Mucosa of stomach (tissue), 1 donor: ENCODE results near the gene VSIG8.
A peak's percentile ranks its signal among the peaks of the same experiment; 100 is the strongest.
"Not testable (repeated sequence)": the region's sequence is repeated elsewhere in the genome, so short reads cannot be mapped to it uniquely, and the experiment has no call there.

ENCODE experiments used
- H3K27me3 ChIP-seq: one replicate; pipeline ENCODE4 v1.7.0; 2013; ENCODE audit warnings: mild to moderate bottlenecking, low read length; ENCODE audit not compliant: control insufficient read depth, insufficient read depth
- H3K36me3 ChIP-seq: one replicate; pipeline ENCODE4 v1.7.0; 2013; ENCODE audit warnings: low read length; ENCODE audit not compliant: control insufficient read depth, insufficient read depth
- H3K4me1 ChIP-seq: one replicate; pipeline ENCODE4 v1.7.0; 2013; ENCODE audit warnings: mild to moderate bottlenecking, low read length; ENCODE audit not compliant: control insufficient read depth, insufficient read depth
- H3K4me3 ChIP-seq: one replicate; pipeline ENCODE4 v1.7.0; 2013; ENCODE audit warnings: low read length
- H3K9ac ChIP-seq: one replicate; pipeline ENCODE4 v1.7.0; 2013; ENCODE audit warnings: mild to moderate bottlenecking, low read length, moderate library complexity
- H3K9me3 ChIP-seq: one replicate; pipeline ENCODE4 v1.7.0; 2013; ENCODE audit warnings: mild to moderate bottlenecking, low read length, moderate library complexity; ENCODE audit not compliant: control insufficient read depth
- donor health status: Pancreatic carcinoma.

The VSIG8 gene

GRCh38 chr1:159862557-159862956, at the start of gene VSIG8:
Gene VSIG8, minus strand, starts transcription at chr1:159862657. Its CDS starts 136 bp downstream, at chr1:159862521.
- no peaks in the 10 kb centered on the region for H3K9me3 ChIP-seq
- peaks cover 17% of the 10 kb centered on the region for H3K4me1 ChIP-seq
- no peak within 1 kb of the TSS for H3K9ac ChIP-seq
- no peak within 1 kb of the TSS for H3K4me3 ChIP-seq
- H3K36me3 ChIP-seq, result no peaks in the 10 kb centered on the region
- peaks cover 3% of the 10 kb centered on the region for H3K27me3 ChIP-seq

- Histone ChIP-seq H3K4me1 (peaks cover 95% of the 10 kb centered on the region), H3K9me3 (no peaks in the 10 kb centered on the region), H3K27me3 (no peaks in the 10 kb centered on the region), H3K4me3 (no peak overlapping the region), H3K9ac (peak overlapping the region; percentile 46), H3K36me3 (no peaks in the 10 kb centered on the region)
Measured at GRCh38 chr1:159911326-159912070, 49.0 kb upstream of the VSIG8 start.

- Histone ChIP-seq H3K36me3 (no peaks in the 10 kb centered on the region), H3K9me3 (no peaks in the 10 kb centered on the region), H3K4me1 (peaks cover 64% of the 10 kb centered on the region), H3K9ac (peak overlapping the region; percentile 33), H3K4me3 (no peak overlapping the region), H3K27me3 (no peaks in the 10 kb centered on the region)
Measured at GRCh38 chr1:159908031-159908940, 45.8 kb upstream of the VSIG8 start.

- H3K9ac ChIP-seq, result no peak overlapping the region
- no peaks in the 10 kb centered on the region for H3K27me3 ChIP-seq
- no peaks in the 10 kb centered on the region for H3K36me3 ChIP-seq
- H3K9me3 ChIP-seq, result no peaks in the 10 kb centered on the region
- no peak overlapping the region for H3K4me3 ChIP-seq
- H3K4me1 ChIP-seq, result peaks cover 51% of the 10 kb centered on the region
Measured at GRCh38 chr1:159906960-159907359, 44.5 kb upstream of the VSIG8 start.

GRCh38 chr1:159904036-159904435, 41.6 kb upstream of the VSIG8 start:
- not testable (repeated sequence) for H3K36me3 ChIP-seq, H3K27me3 ChIP-seq, H3K9ac ChIP-seq, H3K4me3 ChIP-seq, H3K9me3 ChIP-seq
- peaks cover 50% of the 10 kb centered on the region for H3K4me1 ChIP-seq

GRCh38 chr1:159902541-159902940, 40.1 kb upstream of the VSIG8 start:
- Histone ChIP-seq H3K9me3 (no peaks in the 10 kb centered on the region), H3K36me3 (no peaks in the 10 kb centered on the region), H3K27me3 (no peaks in the 10 kb centered on the region), H3K9ac (no peak overlapping the region), H3K4me1 (peaks cover 40% of the 10 kb centered on the region), H3K4me3 (no peak overlapping the region)

- Histone ChIP-seq H3K27me3 (no peaks in the 10 kb centered on the region), H3K36me3 (no peaks in the 10 kb centered on the region), H3K4me3 (no peak overlapping the region)
Measured at GRCh38 chr1:159900755-159901360, 38.4 kb upstream of the VSIG8 start.

GRCh38 chr1:159900086-159900680, 37.7 kb upstream of the VSIG8 start, which contains the start of gene CFAP45:
Gene CFAP45, minus strand, starts transcription at chr1:159900165. Its CDS starts 67 bp downstream, at chr1:159900098.
- H3K9me3 ChIP-seq, result no peaks in the 10 kb centered on the region
- peak within 1 kb of the TSS; percentile 58 for H3K9ac ChIP-seq
- H3K36me3 ChIP-seq, result no peaks in the 10 kb centered on the region
- no peak within 1 kb of the TSS for H3K4me3 ChIP-seq
- no peaks in the 10 kb centered on the region for H3K27me3 ChIP-seq
- peaks cover 42% of the 10 kb centered on the region for H3K4me1 ChIP-seq

More at GRCh38 chr1:159900755-159901360, 38.4 kb upstream of the VSIG8 start:
- Histone ChIP-seq H3K9me3 (no peaks in the 10 kb centered on the region), H3K4me1 (peaks cover 42% of the 10 kb centered on the region), H3K9ac (peak overlapping the region; percentile 58)

GRCh38 chr1:159899634-159900033, 37.2 kb upstream of the VSIG8 start:
- H3K9ac ChIP-seq, result peak overlapping the region; percentile 45
- not testable (repeated sequence) for H3K27me3 ChIP-seq, H3K9me3 ChIP-seq, H3K36me3 ChIP-seq, H3K4me3 ChIP-seq
- peaks cover 42% of the 10 kb centered on the region for H3K4me1 ChIP-seq

GRCh38 chr1:159898527-159898926, 36.1 kb upstream of the VSIG8 start:
- Histone ChIP-seq H3K27me3 (no peaks in the 10 kb centered on the region), H3K9ac (no peak overlapping the region), H3K9me3 (no peaks in the 10 kb centered on the region), H3K4me1 (peaks cover 42% of the 10 kb centered on the region), H3K4me3 (no peak overlapping the region), H3K36me3 (no peaks in the 10 kb centered on the region)

GRCh38 chr1:159897962-159898361, 35.5 kb upstream of the VSIG8 start:
- no peak overlapping the region for H3K4me3 ChIP-seq

More at GRCh38 chr1:159897962-159898361, 35.5 kb upstream of the VSIG8 start:
- Histone ChIP-seq H3K4me1 (peaks cover 47% of the 10 kb centered on the region), H3K9ac (no peak overlapping the region), H3K36me3 (no peaks in the 10 kb centered on the region), H3K9me3 (no peaks in the 10 kb centered on the region), H3K27me3 (no peaks in the 10 kb centered on the region)
